Neural cell (in vitro differentiated cells): ENCODE measurements around the gene DSCAM. TPM values are rescaled to one million over a fixed set of nuclear protein-coding genes. Genes with fewer than 3 reads are reported as not detected.

ENCODE experiments used
- H2AFZ ChIP-seq: fragments of 200-600, 300-800 bp; sonication (generic), shearing (Covaris generic); 2 replicates; pipeline ENCODE4 v1.6.0; 2014; ENCODE audit warnings: low read depth, mild to moderate bottlenecking, antibody characterized with exemption, low read length, moderate library complexity
- H3F3A ChIP-seq: fragments of 200-600 bp; shearing (Covaris generic); 2 replicates; pipeline ENCODE4 v1.6.1; 2016; ENCODE audit warnings: mild to moderate bottlenecking, moderate library complexity, mixed read lengths, antibody characterized with exemption, low read length; ENCODE audit not compliant: insufficient read depth, poor library complexity, severe bottlenecking
- H3K27ac ChIP-seq: fragments of 200-600, 300-800 bp; sonication (generic), shearing (Covaris generic); 2 replicates; pipeline ENCODE4 v1.5.1; 2014; ENCODE audit warnings: mild to moderate bottlenecking, low read length, moderate library complexity
- H3K27me3 ChIP-seq: fragments of 300-800, 200-600 bp; sonication (generic), shearing (Covaris generic); 2 replicates; pipeline ENCODE4 v1.6.0; 2014; ENCODE audit warnings: mild to moderate bottlenecking, low read depth, low read length, moderate library complexity; ENCODE audit not compliant: insufficient read depth
- H3K36me3 ChIP-seq: fragments of 300-800, 200-600 bp; sonication (generic), shearing (Covaris generic); 2 replicates; pipeline ENCODE4 v1.5.1; 2014; ENCODE audit warnings: mild to moderate bottlenecking, antibody characterized with exemption, low read length, moderate library complexity; ENCODE audit not compliant: insufficient read depth
- H3K4me2 ChIP-seq: fragments of 300-800, 200-600 bp; sonication (generic), shearing (Covaris generic); 2 replicates; pipeline ENCODE4 v1.6.0; 2014; ENCODE audit warnings: mild to moderate bottlenecking, low read length
- H3K4me3 ChIP-seq: fragments of 300-800, 200-600 bp; sonication (generic), shearing (Covaris generic); 2 replicates; pipeline ENCODE4 v1.5.1; 2014; ENCODE audit warnings: mild to moderate bottlenecking, low read length, moderate library complexity
- H3K79me2 ChIP-seq: fragments of 200-600 bp; shearing (Covaris generic); replicated peaks from 2 replicates; pipeline ENCODE4 v1.6.0; 2014; ENCODE audit warnings: mild to moderate bottlenecking, low read length, moderate library complexity; ENCODE audit not compliant: insufficient read depth
- H3K9ac ChIP-seq: fragments of 300-800, 200-600 bp; sonication (generic), shearing (Covaris generic); 2 replicates; pipeline ENCODE4 v1.6.1; 2016; ENCODE audit warnings: mild to moderate bottlenecking, low read length, mixed read lengths
- H3K9me2 ChIP-seq: fragments of 200-600 bp; shearing (Covaris generic); 2 replicates; pipeline ENCODE4 v1.6.1; 2016; ENCODE audit warnings: mild to moderate bottlenecking, low read length, mixed read lengths; ENCODE audit not compliant: insufficient read depth
- H3K9me3 ChIP-seq: fragments of 200-600, 300-800 bp; sonication (generic), shearing (Covaris generic); 2 replicates; pipeline ENCODE4 v1.6.1; 2016; ENCODE audit warnings: mild to moderate bottlenecking, mixed run types, low read length, moderate library complexity, mixed read lengths
- H4K20me1 ChIP-seq: fragments of 200-600 bp; shearing (Covaris generic); 2 replicates; pipeline ENCODE4 v1.6.1; 2016; ENCODE audit warnings: mild to moderate bottlenecking, mixed run types; ENCODE audit not compliant: insufficient read depth
- EP300 ChIP-seq: fragments of 450-650 bp; conservative IDR thresholded peaks from 2 replicates; pipeline ENCODE4 v1.6.1; 2014; ENCODE audit warnings: antibody characterized with exemption, mild to moderate bottlenecking, moderate library complexity; ENCODE audit not compliant: poor library complexity, severe bottlenecking
- EZH2 ChIP-seq: fragments of 200-600, 300-800 bp; shearing (Covaris generic), sonication (generic); IDR thresholded peaks from 2 replicates; pipeline ENCODE4 v1.6.1; 2014; ENCODE audit warnings: antibody characterized with exemption, low read length, borderline replicate concordance, mild to moderate bottlenecking; ENCODE audit not compliant: insufficient read depth, poor library complexity, severe bottlenecking
- MXI1 ChIP-seq: fragments of 450-650 bp; conservative IDR thresholded peaks from 2 replicates; pipeline ENCODE4 v1.6.1; 2014; ENCODE audit warnings: antibody characterized with exemption, mild to moderate bottlenecking; ENCODE audit not compliant: poor library complexity, severe bottlenecking
- POLR2AphosphoS5 ChIP-seq: IDR thresholded peaks from 2 replicates; pipeline ENCODE4 v1.6.1; 2012
- RAD21 ChIP-seq: fragments of 450-650 bp; conservative IDR thresholded peaks from 2 replicates; pipeline ENCODE4 v1.6.1; 2014; ENCODE audit warnings: antibody characterized with exemption, mild to moderate bottlenecking, moderate library complexity
- REST ChIP-seq: IDR thresholded peaks from 2 replicates; pipeline ENCODE4 v1.6.1; 2012; ENCODE audit warnings: borderline replicate concordance
- SMC3 ChIP-seq: fragments of 450-650 bp; conservative IDR thresholded peaks from 2 replicates; pipeline ENCODE4 v1.6.1; 2014; ENCODE audit warnings: antibody characterized with exemption, mild to moderate bottlenecking, moderate library complexity; ENCODE audit not compliant: poor library complexity
- polyA plus RNA-seq: library from polyadenylated mRNA; depleted of rRNA; stranded (reverse); fragments of >200 nt; gene quantifications from 2 replicates; pipeline ENCODE4 v1.2.3, GENCODE V29; 2014
- TF ChIP-seq, protein P1 (sequence below): fragments of 450-650 bp; IDR thresholded peaks from 2 replicates; pipeline ENCODE4 v1.5.1; 2014; ENCODE audit warnings: antibody characterized with exemption, mild to moderate bottlenecking, moderate library complexity; ENCODE audit not compliant: poor library complexity, severe bottlenecking

The DSCAM gene
- polyA plus RNA-seq, 1 donor from 2014 or later = 5.3 TPM

GRCh38 chr21:40847951-40848350 is 993 bp upstream of the DSCAM start:
- no peaks in the 10 kb centered on the region for H3F3A ChIP-seq
- no peaks in the 10 kb centered on the region for H3K36me3 ChIP-seq
- TF ChIP-seq EP300 = no peak
- TF ChIP-seq, protein P1, sequence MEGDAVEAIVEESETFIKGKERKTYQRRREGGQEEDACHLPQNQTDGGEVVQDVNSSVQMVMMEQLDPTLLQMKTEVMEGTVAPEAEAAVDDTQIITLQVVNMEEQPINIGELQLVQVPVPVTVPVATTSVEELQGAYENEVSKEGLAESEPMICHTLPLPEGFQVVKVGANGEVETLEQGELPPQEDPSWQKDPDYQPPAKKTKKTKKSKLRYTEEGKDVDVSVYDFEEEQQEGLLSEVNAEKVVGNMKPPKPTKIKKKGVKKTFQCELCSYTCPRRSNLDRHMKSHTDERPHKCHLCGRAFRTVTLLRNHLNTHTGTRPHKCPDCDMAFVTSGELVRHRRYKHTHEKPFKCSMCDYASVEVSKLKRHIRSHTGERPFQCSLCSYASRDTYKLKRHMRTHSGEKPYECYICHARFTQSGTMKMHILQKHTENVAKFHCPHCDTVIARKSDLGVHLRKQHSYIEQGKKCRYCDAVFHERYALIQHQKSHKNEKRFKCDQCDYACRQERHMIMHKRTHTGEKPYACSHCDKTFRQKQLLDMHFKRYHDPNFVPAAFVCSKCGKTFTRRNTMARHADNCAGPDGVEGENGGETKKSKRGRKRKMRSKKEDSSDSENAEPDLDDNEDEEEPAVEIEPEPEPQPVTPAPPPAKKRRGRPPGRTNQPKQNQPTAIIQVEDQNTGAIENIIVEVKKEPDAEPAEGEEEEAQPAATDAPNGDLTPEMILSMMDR = peak; percentile 27
- no peak overlapping the region for H2AFZ ChIP-seq
- H3K9me2 ChIP-seq = no peaks in the 10 kb centered on the region
- no peak overlapping the region for H3K4me2 ChIP-seq
- H3K27me3 ChIP-seq = peaks cover 10% of the 10 kb centered on the region
- no peaks in the 10 kb centered on the region for H3K79me2 ChIP-seq
- H4K20me1 ChIP-seq = no peaks in the 10 kb centered on the region
- H3K9ac ChIP-seq = peak overlapping the region; percentile 91
- H3K4me3 ChIP-seq = peak overlapping the region; percentile 83
- no peaks in the 10 kb centered on the region for H3K9me3 ChIP-seq
- H3K27ac ChIP-seq = no peak overlapping the region

GRCh38 chr21:40846103-40846502 is 855 bp downstream of the DSCAM start:
- Histone ChIP-seq H3K27me3 (peaks cover 10% of the 10 kb centered on the region), H3K27ac (peak overlapping the region; percentile 86), H3K4me3 (peak overlapping the region; percentile 61), H3K36me3 (no peaks in the 10 kb centered on the region), H3K4me2 (peak overlapping the region; percentile 81), H4K20me1 (no peaks in the 10 kb centered on the region), H2AFZ (no peak overlapping the region), H3K9me3 (no peaks in the 10 kb centered on the region), H3K79me2 (peaks cover 6% of the 10 kb centered on the region), H3K9me2 (no peaks in the 10 kb centered on the region), H3K9ac (peak overlapping the region; percentile 62), H3F3A (no peaks in the 10 kb centered on the region)
- TF ChIP-seq POLR2AphosphoS5 (peak; percentile 77), SMC3 (no peak), RAD21 (peak; percentile 47), MXI1 (no peak), REST (peak; percentile 90), EZH2 (no peak), EP300 (peak; percentile 61)
